WTC11 (cell line): ENCODE data around the gene RNF224. TPM values are rescaled to one million over a fixed set of nuclear protein-coding genes. Genes with fewer than 3 reads are reported as not detected.

Experiments used
- ATAC-seq: fragments of 200-7000 bp; cut with Tn5 transposase; 2 replicates; pipeline ENCODE4 v1.10.0; 2021; ENCODE audit warnings: mild to moderate bottlenecking, moderate library complexity
- CTCF ChIA-PET: fragments of 300-600 bp; sonication (Branson Sonifier 250); formaldehyde crosslinking; loops from one replicate; lab custom pipeline; 2021; ENCODE audit warnings: antibody characterized with exemption; lab: Charles Lee
- POLR2A ChIA-PET: fragments of 350-600 bp; sonication (Branson Sonifier 250); formaldehyde crosslinking; loops from one replicate; lab custom pipeline; 2021; ENCODE audit warnings: antibody characterized with exemption; lab: Charles Lee
- DNase-seq: peaks from one replicate; pipeline ENCODE4 v3.0.0; 2021; ENCODE audit warnings: low spot score
- H3K27ac Mint-ChIP-seq: 2 replicates; pipeline ENCODE4 v1.8.0; 2021; ENCODE audit warnings: mixed read lengths
- H3K27me3 Mint-ChIP-seq: 2 replicates; pipeline ENCODE4 v1.8.0; 2021; ENCODE audit warnings: low read depth, mild to moderate bottlenecking, moderate library complexity, mixed read lengths
- H3K36me3 Mint-ChIP-seq: 2 replicates; pipeline ENCODE4 v1.8.0; 2021; ENCODE audit warnings: mixed read lengths
- H3K4me1 Mint-ChIP-seq: 2 replicates; pipeline ENCODE4 v1.8.0; 2022; ENCODE audit warnings: mixed read lengths
- H3K4me3 Mint-ChIP-seq: 2 replicates; pipeline ENCODE4 v1.8.0; 2021; ENCODE audit warnings: mild to moderate bottlenecking, moderate library complexity, mixed read lengths
- H3K9me3 Mint-ChIP-seq: 2 replicates; pipeline ENCODE4 v1.8.0; 2021; ENCODE audit warnings: mixed read lengths
- ATF1 ChIP-seq: sonication (generic); formaldehyde crosslinking; IDR thresholded peaks from 2 replicates; pipeline ENCODE4 v1.8.1; 2023; ENCODE audit warnings: mild to moderate bottlenecking, moderate library complexity, missing genetic modification reagents
- CREB1 ChIP-seq: sonication (generic); formaldehyde crosslinking; IDR thresholded peaks from 2 replicates; pipeline ENCODE4 v1.8.0; 2023; ENCODE audit warnings: mild to moderate bottlenecking, missing genetic modification reagents
- FOXK1 ChIP-seq: sonication (generic); formaldehyde crosslinking; IDR thresholded peaks from 2 replicates; pipeline ENCODE4 v1.8.0; 2022; ENCODE audit warnings: mild to moderate bottlenecking, moderate library complexity, missing genetic modification reagents
- JUN ChIP-seq: sonication (generic); formaldehyde crosslinking; IDR thresholded peaks from 2 replicates; pipeline ENCODE4 v1.8.0; 2023; ENCODE audit warnings: mild to moderate bottlenecking, missing genetic modification reagents
- MYBL2 ChIP-seq: sonication (generic); formaldehyde crosslinking; IDR thresholded peaks from 2 replicates; pipeline ENCODE4 v1.8.1; 2023; ENCODE audit warnings: mild to moderate bottlenecking, moderate library complexity, missing genetic modification reagents
- NFATC4 ChIP-seq: fragments of 250-450 bp; sonication (Bioruptor Pico); IDR thresholded peaks from 2 replicates; pipeline ENCODE4 v1.9.0; 2021; ENCODE audit warnings: mild to moderate bottlenecking
- PRRX2 ChIP-seq: fragments of 250-450 bp; sonication (Bioruptor Pico); IDR thresholded peaks from 2 replicates; pipeline ENCODE4 v1.8.0; 2021; ENCODE audit warnings: mild to moderate bottlenecking
- RORB ChIP-seq: fragments of 250-450 bp; sonication (Bioruptor Pico); IDR thresholded peaks from 2 replicates; pipeline ENCODE4 v1.9.0; 2021; ENCODE audit warnings: mild to moderate bottlenecking
- SMAD3 ChIP-seq: sonication (generic); formaldehyde crosslinking; IDR thresholded peaks from 2 replicates; pipeline ENCODE4 v1.8.0; 2022; ENCODE audit warnings: missing genetic modification reagents, mild to moderate bottlenecking, borderline replicate concordance
- TCF7 ChIP-seq: sonication (generic); formaldehyde crosslinking; IDR thresholded peaks from 2 replicates; pipeline ENCODE4 v1.8.0; 2022; ENCODE audit warnings: mild to moderate bottlenecking, low read depth, missing genetic modification reagents, moderate library complexity
- ZNF416 ChIP-seq: fragments of 250-450 bp; sonication (Bioruptor Pico); IDR thresholded peaks from 2 replicates; pipeline ENCODE4 v1.9.0; 2021; ENCODE audit warnings: mild to moderate bottlenecking, inconsistent platforms
- ZNF423 ChIP-seq: fragments of 250-450 bp; sonication (Bioruptor Pico); IDR thresholded peaks from 2 replicates; pipeline ENCODE4 v2.1.2; 2022; ENCODE audit warnings: mild to moderate bottlenecking, moderate library complexity
- total RNA-seq: library from RNA; stranded (reverse); gene quantifications from 3 replicates; pipeline ENCODE4 v1.2.3, GENCODE V29; 2021
- TF ChIP-seq, protein P1 (sequence below): sonication (generic); formaldehyde crosslinking; conservative IDR thresholded peaks from 2 replicates; pipeline ENCODE4 v1.8.1; 2022; ENCODE audit warnings: mild to moderate bottlenecking, missing genetic modification reagents
- TF ChIP-seq, protein P2 (sequence below): sonication (generic); formaldehyde crosslinking; IDR thresholded peaks from 2 replicates; pipeline ENCODE4 v1.8.1; 2022; ENCODE audit warnings: low read depth, missing genetic modification reagents, borderline replicate concordance
- TF ChIP-seq, protein P3 (sequence below): sonication (generic); formaldehyde crosslinking; IDR thresholded peaks from 2 replicates; pipeline ENCODE4 v1.8.1; 2022; ENCODE audit warnings: mild to moderate bottlenecking, moderate library complexity, missing genetic modification reagents
- TF ChIP-seq, protein P4 (sequence below): fragments of 250-450 bp; sonication (Bioruptor Pico); IDR thresholded peaks from 2 replicates; pipeline ENCODE4 v1.9.0; 2021; ENCODE audit warnings: mild to moderate bottlenecking, borderline replicate concordance
- TF ChIP-seq, protein P5 (sequence below): sonication (generic); formaldehyde crosslinking; IDR thresholded peaks from 2 replicates; pipeline ENCODE4 v1.8.1; 2023; ENCODE audit warnings: mild to moderate bottlenecking, missing genetic modification reagents
- TF ChIP-seq, protein P6 (sequence below): sonication (generic); formaldehyde crosslinking; IDR thresholded peaks from 2 replicates; pipeline ENCODE4 v1.8.1; 2023; ENCODE audit warnings: mild to moderate bottlenecking, missing genetic modification reagents
- TF ChIP-seq, protein P7 (sequence below): sonication (generic); formaldehyde crosslinking; IDR thresholded peaks from 2 replicates; pipeline ENCODE4 v1.8.0; 2022; ENCODE audit warnings: mild to moderate bottlenecking, missing genetic modification reagents
- TF ChIP-seq, protein P8 (sequence below): sonication (generic); formaldehyde crosslinking; IDR thresholded peaks from 2 replicates; pipeline ENCODE4 v1.8.0; 2022; ENCODE audit warnings: mild to moderate bottlenecking, missing genetic modification reagents

Gene RNF224
- total RNA-seq, 1 experiment from 2014 or later = 0.59 TPM

DNA sequence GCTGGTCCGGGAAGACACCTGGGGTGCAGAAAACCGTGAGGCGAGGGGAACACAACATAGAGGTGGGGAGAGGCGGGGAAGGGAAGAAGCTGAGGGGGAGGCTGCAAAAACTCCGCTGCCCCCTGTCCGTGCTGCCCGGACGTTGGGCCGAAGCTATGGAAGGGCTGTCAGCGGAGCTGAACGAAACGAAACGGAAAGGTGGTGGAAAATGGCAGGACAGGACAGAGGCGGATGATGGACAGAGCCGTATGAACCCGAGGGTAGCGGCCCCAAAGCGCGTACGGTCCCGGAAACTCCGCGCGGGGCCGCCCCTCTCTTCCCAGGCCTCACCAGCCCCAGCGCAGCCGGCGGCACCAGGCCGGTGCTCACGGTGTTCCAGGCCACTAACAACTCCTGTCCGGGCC is 39.2 kb upstream of the RNF224 start:
- no peaks in the 10 kb centered on the region; the same call in 1 of the 2 replicates for H3K27me3 Mint-ChIP-seq
- peak overlapping the region; percentile 91 for H3K4me3 Mint-ChIP-seq
- ChIA-PET POLR2A (interaction anchor here (0.6 to 2.0 kb wide), 2 partner anchors 13 to 15 kb away, joined by 6 to 13 read pairs; partner anchors contain the start of gene TPRN), CTCF (interaction anchor here (0.6 to 3.2 kb wide), 10 partner anchors 11 to 404 kb away, joined by 3 to 24 read pairs (median 6); partner anchors contain the start of genes CYSRT1, RNF224 and TPRN)
- no peak for DNase-seq
- TF ChIP-seq SMAD3 (CRISPR knock-in tag) (peak; percentile 64), TCF7 (CRISPR knock-in tag) (no peak), NFATC4 (CRISPR knock-in tag) (no peak)
- TF ChIP-seq, protein P1, sequence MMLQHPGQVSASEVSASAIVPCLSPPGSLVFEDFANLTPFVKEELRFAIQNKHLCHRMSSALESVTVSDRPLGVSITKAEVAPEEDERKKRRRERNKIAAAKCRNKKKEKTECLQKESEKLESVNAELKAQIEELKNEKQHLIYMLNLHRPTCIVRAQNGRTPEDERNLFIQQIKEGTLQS = no peak
- TF ChIP-seq, protein P2, sequence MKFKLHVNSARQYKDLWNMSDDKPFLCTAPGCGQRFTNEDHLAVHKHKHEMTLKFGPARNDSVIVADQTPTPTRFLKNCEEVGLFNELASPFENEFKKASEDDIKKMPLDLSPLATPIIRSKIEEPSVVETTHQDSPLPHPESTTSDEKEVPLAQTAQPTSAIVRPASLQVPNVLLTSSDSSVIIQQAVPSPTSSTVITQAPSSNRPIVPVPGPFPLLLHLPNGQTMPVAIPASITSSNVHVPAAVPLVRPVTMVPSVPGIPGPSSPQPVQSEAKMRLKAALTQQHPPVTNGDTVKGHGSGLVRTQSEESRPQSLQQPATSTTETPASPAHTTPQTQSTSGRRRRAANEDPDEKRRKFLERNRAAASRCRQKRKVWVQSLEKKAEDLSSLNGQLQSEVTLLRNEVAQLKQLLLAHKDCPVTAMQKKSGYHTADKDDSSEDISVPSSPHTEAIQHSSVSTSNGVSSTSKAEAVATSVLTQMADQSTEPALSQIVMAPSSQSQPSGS (CRISPR knock-in tag) = no peak
- H3K9me3 Mint-ChIP-seq = no peaks in the 10 kb centered on the region
- H3K4me1 Mint-ChIP-seq = peaks cover 20% of the 10 kb centered on the region
- peaks cover 6% of the 10 kb centered on the region for H3K36me3 Mint-ChIP-seq
- ATAC-seq = peak; percentile 4; the same call in 1 of the 2 replicates
- H3K27ac Mint-ChIP-seq = peak overlapping the region; percentile 86

DNA sequence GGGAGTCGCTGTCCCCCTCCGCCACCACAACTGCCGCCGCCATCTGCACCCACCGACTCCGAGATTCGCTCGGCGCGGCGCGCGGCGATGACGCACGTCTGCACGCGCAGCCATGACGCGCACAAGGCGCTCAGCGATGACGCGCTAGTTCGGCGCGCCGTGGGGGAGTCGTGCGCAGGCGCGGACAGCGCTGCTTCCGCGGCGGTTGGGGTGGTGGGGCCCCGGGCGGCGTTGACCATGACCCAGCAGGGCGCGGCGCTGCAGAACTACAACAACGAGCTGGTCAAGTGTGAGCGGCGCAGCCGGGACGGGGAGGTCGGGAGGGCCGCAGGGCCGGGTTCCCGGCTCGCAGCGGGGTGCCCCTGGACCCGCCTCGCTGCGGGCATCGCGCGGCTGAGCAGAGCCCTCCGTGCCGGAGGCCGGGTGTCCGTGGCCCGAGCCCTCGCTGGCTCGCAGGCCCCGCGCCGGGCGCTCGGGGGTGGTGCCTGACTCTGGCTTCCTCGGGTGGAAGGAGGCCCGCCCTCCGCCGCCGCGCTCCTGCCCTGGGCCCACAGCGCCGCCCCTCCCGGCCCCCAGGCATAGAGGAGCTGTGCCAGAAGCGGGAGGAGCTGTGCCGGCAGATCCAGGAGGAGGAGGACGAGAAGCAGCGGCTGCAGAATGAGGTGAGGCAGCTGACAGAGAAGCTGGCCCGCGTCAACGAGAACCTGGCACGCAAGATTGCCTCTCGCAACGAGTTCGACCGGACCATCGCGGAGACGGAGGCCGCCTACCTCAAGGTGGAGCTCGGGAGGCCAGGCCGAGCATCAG is 38.6 kb upstream of the RNF224 start, which contains the start of the genes ANAPC2 and SSNA1:
Gene ANAPC2 (minus strand): TSS at position 71 of the 807 bp plus-strand sequence. CDS start 28 bp downstream, at position 43.
Gene SSNA1 (plus strand): TSS at position 187 of the 807 bp plus-strand sequence. CDS start 51 bp downstream, at position 238.
- Mint-ChIP-seq H3K4me3 (peak within 1 kb of the TSS; percentile 92), H3K27ac (peak within 1 kb of the TSS; percentile 94), H3K9me3 (no peaks in the 10 kb centered on the region), H3K4me1 (peaks cover 20% of the 10 kb centered on the region), H3K27me3 (no peaks in the 10 kb centered on the region; the same call in 1 of the 2 replicates), H3K36me3 (peaks cover under 1% of the 10 kb centered on the region)
- CTCF ChIA-PET = interaction anchor here (0.6 to 3.2 kb wide), 29 partner anchors 10 to 403 kb away, joined by 3 to 24 read pairs (median 4); partner anchors contain the start of genes CYSRT1, EXD3, NDOR1 and NPDC1
- POLR2A ChIA-PET = interaction anchor here (0.7 to 2.0 kb wide), 6 partner anchors 12 to 52 kb away, joined by 3 to 13 read pairs (median 4); partner anchors contain the start of genes NDOR1, RNF224, TMEM203 and TPRN
- DNase-seq = peak; percentile 92
- ATAC-seq = peak; percentile 84
- peak; percentile 99 for TF ChIP-seq FOXK1 (CRISPR knock-in tag)
- TF ChIP-seq, protein P3, sequence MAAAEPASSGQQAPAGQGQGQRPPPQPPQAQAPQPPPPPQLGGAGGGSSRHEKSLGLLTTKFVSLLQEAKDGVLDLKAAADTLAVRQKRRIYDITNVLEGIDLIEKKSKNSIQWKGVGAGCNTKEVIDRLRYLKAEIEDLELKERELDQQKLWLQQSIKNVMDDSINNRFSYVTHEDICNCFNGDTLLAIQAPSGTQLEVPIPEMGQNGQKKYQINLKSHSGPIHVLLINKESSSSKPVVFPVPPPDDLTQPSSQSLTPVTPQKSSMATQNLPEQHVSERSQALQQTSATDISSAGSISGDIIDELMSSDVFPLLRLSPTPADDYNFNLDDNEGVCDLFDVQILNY (CRISPR knock-in tag) = peak; percentile 87; the same call in 1 of the 2 replicates
- TF ChIP-seq ATF1 (CRISPR knock-in tag) = peak; percentile 100; the same call in 1 of the 2 replicates
- peak; percentile 60; the same call in 1 of the 2 replicates for TF ChIP-seq JUN (CRISPR knock-in tag)
- TF ChIP-seq, protein P4, sequence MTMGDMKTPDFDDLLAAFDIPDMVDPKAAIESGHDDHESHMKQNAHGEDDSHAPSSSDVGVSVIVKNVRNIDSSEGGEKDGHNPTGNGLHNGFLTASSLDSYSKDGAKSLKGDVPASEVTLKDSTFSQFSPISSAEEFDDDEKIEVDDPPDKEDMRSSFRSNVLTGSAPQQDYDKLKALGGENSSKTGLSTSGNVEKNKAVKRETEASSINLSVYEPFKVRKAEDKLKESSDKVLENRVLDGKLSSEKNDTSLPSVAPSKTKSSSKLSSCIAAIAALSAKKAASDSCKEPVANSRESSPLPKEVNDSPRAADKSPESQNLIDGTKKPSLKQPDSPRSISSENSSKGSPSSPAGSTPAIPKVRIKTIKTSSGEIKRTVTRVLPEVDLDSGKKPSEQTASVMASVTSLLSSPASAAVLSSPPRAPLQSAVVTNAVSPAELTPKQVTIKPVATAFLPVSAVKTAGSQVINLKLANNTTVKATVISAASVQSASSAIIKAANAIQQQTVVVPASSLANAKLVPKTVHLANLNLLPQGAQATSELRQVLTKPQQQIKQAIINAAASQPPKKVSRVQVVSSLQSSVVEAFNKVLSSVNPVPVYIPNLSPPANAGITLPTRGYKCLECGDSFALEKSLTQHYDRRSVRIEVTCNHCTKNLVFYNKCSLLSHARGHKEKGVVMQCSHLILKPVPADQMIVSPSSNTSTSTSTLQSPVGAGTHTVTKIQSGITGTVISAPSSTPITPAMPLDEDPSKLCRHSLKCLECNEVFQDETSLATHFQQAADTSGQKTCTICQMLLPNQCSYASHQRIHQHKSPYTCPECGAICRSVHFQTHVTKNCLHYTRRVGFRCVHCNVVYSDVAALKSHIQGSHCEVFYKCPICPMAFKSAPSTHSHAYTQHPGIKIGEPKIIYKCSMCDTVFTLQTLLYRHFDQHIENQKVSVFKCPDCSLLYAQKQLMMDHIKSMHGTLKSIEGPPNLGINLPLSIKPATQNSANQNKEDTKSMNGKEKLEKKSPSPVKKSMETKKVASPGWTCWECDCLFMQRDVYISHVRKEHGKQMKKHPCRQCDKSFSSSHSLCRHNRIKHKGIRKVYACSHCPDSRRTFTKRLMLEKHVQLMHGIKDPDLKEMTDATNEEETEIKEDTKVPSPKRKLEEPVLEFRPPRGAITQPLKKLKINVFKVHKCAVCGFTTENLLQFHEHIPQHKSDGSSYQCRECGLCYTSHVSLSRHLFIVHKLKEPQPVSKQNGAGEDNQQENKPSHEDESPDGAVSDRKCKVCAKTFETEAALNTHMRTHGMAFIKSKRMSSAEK (CRISPR knock-in tag) = no peak
- TF ChIP-seq MYBL2 (CRISPR knock-in tag) = peak; percentile 86; the same call in 1 of the 2 replicates
- no peak for TF ChIP-seq PRRX2 (CRISPR knock-in tag)
- TF ChIP-seq ZNF423 (CRISPR knock-in tag) = no peak
- TF ChIP-seq, protein P5, sequence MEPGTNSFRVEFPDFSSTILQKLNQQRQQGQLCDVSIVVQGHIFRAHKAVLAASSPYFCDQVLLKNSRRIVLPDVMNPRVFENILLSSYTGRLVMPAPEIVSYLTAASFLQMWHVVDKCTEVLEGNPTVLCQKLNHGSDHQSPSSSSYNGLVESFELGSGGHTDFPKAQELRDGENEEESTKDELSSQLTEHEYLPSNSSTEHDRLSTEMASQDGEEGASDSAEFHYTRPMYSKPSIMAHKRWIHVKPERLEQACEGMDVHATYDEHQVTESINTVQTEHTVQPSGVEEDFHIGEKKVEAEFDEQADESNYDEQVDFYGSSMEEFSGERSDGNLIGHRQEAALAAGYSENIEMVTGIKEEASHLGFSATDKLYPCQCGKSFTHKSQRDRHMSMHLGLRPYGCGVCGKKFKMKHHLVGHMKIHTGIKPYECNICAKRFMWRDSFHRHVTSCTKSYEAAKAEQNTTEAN (CRISPR knock-in tag) = no peak
- no peak for TF ChIP-seq ZNF416 (CRISPR knock-in tag)
- TF ChIP-seq TCF7 (CRISPR knock-in tag) = no peak
- TF ChIP-seq, protein P6, sequence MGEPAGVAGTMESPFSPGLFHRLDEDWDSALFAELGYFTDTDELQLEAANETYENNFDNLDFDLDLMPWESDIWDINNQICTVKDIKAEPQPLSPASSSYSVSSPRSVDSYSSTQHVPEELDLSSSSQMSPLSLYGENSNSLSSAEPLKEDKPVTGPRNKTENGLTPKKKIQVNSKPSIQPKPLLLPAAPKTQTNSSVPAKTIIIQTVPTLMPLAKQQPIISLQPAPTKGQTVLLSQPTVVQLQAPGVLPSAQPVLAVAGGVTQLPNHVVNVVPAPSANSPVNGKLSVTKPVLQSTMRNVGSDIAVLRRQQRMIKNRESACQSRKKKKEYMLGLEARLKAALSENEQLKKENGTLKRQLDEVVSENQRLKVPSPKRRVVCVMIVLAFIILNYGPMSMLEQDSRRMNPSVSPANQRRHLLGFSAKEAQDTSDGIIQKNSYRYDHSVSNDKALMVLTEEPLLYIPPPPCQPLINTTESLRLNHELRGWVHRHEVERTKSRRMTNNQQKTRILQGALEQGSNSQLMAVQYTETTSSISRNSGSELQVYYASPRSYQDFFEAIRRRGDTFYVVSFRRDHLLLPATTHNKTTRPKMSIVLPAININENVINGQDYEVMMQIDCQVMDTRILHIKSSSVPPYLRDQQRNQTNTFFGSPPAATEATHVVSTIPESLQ = no peak
- TF ChIP-seq, protein P7, sequence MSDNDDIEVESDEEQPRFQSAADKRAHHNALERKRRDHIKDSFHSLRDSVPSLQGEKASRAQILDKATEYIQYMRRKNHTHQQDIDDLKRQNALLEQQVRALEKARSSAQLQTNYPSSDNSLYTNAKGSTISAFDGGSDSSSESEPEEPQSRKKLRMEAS (CRISPR knock-in tag) = peak; percentile 87; the same call in 1 of the 2 replicates
- peak; percentile 100 for TF ChIP-seq CREB1 (CRISPR knock-in tag)
- TF ChIP-seq, protein P8, sequence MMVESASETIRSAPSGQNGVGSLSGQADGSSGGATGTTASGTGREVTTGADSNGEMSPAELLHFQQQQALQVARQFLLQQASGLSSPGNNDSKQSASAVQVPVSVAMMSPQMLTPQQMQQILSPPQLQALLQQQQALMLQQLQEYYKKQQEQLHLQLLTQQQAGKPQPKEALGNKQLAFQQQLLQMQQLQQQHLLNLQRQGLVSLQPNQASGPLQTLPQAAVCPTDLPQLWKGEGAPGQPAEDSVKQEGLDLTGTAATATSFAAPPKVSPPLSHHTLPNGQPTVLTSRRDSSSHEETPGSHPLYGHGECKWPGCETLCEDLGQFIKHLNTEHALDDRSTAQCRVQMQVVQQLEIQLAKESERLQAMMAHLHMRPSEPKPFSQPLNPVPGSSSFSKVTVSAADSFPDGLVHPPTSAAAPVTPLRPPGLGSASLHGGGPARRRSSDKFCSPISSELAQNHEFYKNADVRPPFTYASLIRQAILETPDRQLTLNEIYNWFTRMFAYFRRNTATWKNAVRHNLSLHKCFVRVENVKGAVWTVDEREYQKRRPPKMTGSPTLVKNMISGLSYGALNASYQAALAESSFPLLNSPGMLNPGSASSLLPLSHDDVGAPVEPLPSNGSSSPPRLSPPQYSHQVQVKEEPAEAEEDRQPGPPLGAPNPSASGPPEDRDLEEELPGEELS (CRISPR knock-in tag) = peak; percentile 88
- TF ChIP-seq RORB (CRISPR knock-in tag) = no peak
